HG02938 (cell line): ENCODE data around the gene GIPC1.
"Not testable (repeated sequence)": the region's sequence is repeated elsewhere in the genome, so short reads cannot be mapped to it uniquely, and the experiment has no call there.

Experiments used
- ATAC-seq: cut with Tn5 transposase; IDR thresholded peaks from one replicate; pipeline ENCODE4 v1.9.1; 2021; ENCODE audit warnings: mild to moderate bottlenecking, moderate library complexity; ENCODE audit not compliant: unreplicated experiment

The GIPC1 gene

GRCh38 chr19:14472202-14472938 is 23.6 kb downstream of the GIPC1 start:
- no peak for ATAC-seq

DNA sequence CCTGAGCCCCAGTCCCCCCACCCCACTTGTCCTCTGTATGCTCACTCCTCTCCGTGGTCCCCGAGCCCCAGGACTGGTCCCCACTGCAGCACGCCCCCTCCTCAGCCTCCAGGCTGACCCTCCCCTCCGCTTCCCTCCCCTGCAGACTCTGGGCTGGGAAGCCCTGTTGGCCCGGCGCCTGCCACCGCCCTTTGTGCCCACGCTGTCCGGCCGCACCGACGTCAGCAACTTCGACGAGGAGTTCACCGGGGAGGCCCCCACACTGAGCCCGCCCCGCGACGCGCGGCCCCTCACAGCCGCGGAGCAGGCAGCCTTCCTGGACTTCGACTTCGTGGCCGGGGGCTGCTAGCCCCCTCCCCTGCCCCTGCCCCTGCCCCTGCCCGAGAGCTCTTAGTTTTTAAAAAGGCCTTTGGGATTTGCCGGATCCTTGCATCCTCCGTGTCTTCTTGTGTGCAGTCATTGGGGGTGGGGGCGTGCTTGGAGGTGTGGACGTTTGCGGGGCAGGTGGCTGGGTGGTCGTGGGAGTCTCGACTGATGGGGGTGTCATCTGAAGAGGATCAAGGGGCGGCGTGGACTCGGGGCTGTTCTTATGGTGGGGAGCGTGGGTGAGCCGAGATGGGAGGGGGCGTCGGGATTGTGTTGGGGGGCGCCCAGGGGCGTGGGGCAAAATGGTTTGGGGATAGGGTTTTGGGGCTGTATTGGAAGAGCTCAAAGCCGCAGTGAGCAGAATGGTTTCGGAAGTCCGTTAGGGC is 24.3 kb downstream of the GIPC1 start:
- no peak for ATAC-seq

DNA sequence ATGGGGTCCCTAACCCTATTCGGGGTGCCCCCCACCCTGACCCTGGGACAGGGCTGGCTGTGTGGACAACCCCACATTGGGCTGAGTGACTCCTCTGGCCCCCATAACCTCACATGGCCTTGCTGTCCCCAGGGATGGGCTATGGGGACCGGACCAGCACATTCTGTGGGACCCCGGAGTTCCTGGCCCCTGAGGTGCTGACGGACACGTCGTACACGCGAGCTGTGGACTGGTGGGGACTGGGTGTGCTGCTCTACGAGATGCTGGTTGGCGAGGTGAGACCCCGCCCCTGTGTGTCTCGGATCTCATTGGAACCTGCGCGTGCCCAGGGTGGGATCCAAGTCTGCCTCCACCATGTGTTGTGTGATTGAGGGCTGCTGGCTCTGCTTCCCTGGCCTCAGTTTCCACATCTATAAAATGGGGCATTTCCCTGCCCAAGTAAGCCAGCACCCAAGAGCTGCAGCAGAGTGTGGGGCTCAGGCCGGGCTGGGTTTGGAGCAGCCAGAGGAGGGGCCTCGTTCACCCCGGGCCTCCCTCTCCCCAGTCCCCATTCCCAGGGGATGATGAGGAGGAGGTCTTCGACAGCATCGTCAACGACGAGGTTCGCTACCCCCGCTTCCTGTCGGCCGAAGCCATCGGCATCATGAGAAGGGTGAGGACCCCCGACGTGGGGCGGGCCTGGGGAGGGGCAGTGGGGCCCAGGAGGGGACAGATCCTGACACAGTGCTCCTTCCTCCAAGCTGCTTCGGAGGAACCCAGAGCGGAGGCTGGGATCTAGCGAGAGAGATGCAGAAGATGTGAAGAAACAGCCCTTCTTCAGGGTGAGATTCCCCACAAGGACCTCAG is 25.7 kb downstream of the GIPC1 start:
- no peak for ATAC-seq

DNA sequence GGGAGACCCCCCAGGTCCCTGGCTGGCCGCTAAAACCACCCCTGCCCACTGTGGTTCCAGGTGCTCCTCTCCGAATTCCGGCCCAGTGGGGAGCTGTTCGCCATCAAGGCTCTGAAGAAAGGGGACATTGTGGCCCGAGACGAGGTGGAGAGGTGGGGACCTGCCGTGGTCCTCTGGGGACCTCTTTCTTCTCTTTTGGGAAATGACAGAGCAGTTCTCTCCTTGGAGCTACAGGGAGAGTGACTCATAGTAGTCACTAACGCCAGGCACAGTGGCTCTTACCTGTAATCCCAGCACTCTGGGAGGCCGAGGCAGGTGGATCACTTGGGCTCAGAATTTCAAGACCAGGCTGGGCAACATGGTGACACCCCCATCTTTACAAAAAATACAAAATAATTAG is 28.1 kb downstream of the GIPC1 start:
- ATAC-seq = no peak

GRCh38 chr19:14467391-14467790 is 28.5 kb downstream of the GIPC1 start:
- ATAC-seq = no peak

- no peak for ATAC-seq
Measured at GRCh38 chr19:14463747-14464146, 32.2 kb downstream of the GIPC1 start.

GRCh38 chr19:14462401-14462800 is 33.5 kb downstream of the GIPC1 start:
- not testable (repeated sequence) for ATAC-seq

GRCh38 chr19:14460935-14461334 is 35.0 kb downstream of the GIPC1 start:
- no peak for ATAC-seq

- ATAC-seq = no peak
Measured at GRCh38 chr19:14459703-14460102, 36.2 kb downstream of the GIPC1 start.

DNA sequence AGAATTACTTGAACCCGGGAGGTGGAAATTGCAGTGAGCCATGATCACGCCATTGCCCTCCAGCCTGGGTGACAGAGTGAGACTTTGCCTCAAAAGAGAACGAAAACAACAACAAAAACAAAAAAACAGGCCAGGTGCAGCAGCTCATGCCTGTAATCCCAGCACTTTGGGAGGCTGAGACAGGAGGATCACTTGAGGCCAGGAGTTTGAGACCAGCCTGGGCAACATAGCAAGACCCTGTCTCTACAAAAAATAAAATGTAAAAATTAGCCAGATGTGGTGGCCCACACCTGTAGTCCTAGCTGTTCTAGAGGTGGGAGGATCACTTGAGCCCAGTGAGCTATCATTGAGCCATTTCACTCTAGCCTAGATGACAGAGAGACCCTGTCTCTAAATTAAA is 43.6 kb downstream of the GIPC1 start:
- not testable (repeated sequence) for ATAC-seq

- ATAC-seq = no peak
Measured at GRCh38 chr19:14450876-14451275, 45.1 kb downstream of the GIPC1 start.

GRCh38 chr19:14450168-14450874 is 45.6 kb downstream of the GIPC1 start:
- no peak for ATAC-seq

DNA sequence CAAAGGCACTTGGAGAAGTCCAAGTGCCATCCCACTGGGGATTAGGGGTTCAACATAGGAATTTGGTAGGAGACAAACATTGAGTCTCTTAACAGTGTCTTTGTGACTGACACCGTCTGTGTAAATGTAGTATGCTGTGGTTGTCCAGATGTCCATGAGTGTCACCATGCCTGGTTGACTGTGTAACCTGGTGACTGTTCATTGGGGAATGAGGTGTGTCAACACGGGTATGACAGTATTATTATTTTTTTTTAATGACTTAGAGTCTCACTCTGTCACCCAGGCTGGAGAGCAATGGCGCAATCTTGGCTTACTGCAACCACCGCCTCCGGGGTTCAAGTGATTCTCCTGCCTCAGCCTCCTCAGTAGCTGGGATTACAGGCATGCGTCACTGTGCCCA is 46.6 kb downstream of the GIPC1 start:
- ATAC-seq = no peak

GRCh38 chr19:14446336-14447036 is 49.4 kb downstream of the GIPC1 start:
- no peak for ATAC-seq

GRCh38 chr19:14443632-14444216 is 52.2 kb downstream of the GIPC1 start:
- ATAC-seq = no peak

GRCh38 chr19:14442891-14443631 is 52.9 kb downstream of the GIPC1 start:
- ATAC-seq = no peak

DNA sequence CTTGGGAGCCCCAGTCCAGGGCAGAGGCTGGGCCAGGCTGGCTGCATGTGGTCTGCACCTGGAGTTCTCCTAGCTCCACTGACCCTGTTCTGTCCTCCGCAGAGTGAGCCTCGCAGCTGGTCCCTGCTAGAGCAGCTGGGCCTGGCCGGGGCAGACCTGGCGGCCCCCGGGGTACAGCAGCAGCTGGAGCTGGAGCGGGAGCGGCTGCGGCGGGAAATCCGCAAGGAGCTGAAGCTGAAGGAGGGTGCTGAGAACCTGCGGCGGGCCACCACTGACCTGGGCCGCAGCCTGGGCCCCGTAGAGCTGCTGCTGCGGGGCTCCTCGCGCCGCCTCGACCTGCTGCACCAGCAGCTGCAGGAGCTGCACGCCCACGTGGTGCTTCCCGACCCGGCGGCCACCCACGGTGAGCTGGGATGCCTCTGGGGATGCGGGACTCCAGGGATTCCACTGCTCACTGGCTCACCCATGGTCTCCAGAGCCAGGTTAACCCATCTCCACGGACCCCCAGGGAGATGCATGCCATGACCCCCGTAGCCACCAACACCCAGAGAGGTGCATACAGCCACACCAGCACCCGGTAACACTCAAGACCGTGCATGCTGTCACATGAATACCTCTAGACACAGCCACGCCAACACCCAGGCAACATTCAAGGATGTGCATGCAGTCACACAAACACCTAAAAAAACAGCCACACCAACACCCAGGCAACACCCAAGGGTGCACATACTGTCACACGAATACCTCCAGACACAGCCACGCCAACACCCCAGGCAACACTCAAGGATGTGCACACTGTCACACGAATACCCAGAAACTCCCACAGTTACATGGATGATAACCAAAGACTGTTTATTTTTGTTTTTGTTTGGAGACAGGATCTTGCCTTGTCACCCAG is 54.6 kb downstream of the GIPC1 start:
- no peak for ATAC-seq

- ATAC-seq = no peak
Measured at GRCh38 chr19:14440049-14440448, 55.9 kb downstream of the GIPC1 start.
